Astrocyte (in vitro differentiated cells and primary cell): Measurements from ENCODE around the gene TNKS1BP1.

ENCODE experiments used
- CTCF ChIP-seq: IDR thresholded peaks from 2 replicates; pipeline ENCODE4 v1.5.1; 2011; ENCODE audit warnings: low read depth, mild to moderate bottlenecking, inconsistent platforms, low read length, moderate library complexity; ENCODE audit not compliant: insufficient read depth
- EZH2 ChIP-seq: IDR thresholded peaks from 2 replicates; pipeline ENCODE4 v1.6.1; 2012; ENCODE audit warnings: mild to moderate bottlenecking, low read length, inconsistent platforms; ENCODE audit not compliant: insufficient read depth

- no peak for TF ChIP-seq CTCF
- TF ChIP-seq EZH2: no peak
Observed at GRCh38 chr11:57348636-57349313, 24.0 kb upstream of the TNKS1BP1 start.
